Endothelial cell (in vitro differentiated cells): ENCODE results near the gene TNFRSF4. TPM values are rescaled to one million over a fixed set of nuclear protein-coding genes. Genes with fewer than 3 reads are reported as not detected.

ENCODE experiments used
- DNase-seq: peaks from one replicate; pipeline ENCODE4 v3.0.0; 2021; ENCODE audit warnings: low spot score
- H3K27ac Mint-ChIP-seq: one replicate; pipeline ENCODE4 v1.8.0; 2021; ENCODE audit warnings: mixed read lengths, inconsistent platforms; ENCODE audit not compliant: unreplicated experiment
- H3K27me3 Mint-ChIP-seq: one replicate; pipeline ENCODE4 v1.8.0; 2021; ENCODE audit warnings: mild to moderate bottlenecking, moderate library complexity, mixed read lengths, inconsistent platforms; ENCODE audit not compliant: unreplicated experiment
- H3K36me3 Mint-ChIP-seq: one replicate; pipeline ENCODE4 v1.8.0; 2021; ENCODE audit warnings: mild to moderate bottlenecking, low read depth, mixed read lengths, inconsistent platforms; ENCODE audit not compliant: unreplicated experiment
- H3K4me1 Mint-ChIP-seq: one replicate; pipeline ENCODE4 v1.8.0; 2021; ENCODE audit warnings: mild to moderate bottlenecking, mixed read lengths, inconsistent platforms; ENCODE audit not compliant: unreplicated experiment
- H3K4me3 Mint-ChIP-seq: one replicate; pipeline ENCODE4 v1.8.0; 2021; ENCODE audit warnings: mild to moderate bottlenecking, mixed read lengths, inconsistent platforms; ENCODE audit not compliant: unreplicated experiment
- H3K9me3 Mint-ChIP-seq: one replicate; pipeline ENCODE4 v1.8.0; 2021; ENCODE audit warnings: mixed read lengths, inconsistent platforms; ENCODE audit not compliant: unreplicated experiment
- total RNA-seq: library from RNA; stranded (reverse); fragmentation: NEBNext Ultra II Directional; extraction: Animal tissue kit (Norgen Biotek cat#: 25700); gene quantifications from one replicate; pipeline ENCODE4 v1.2.1, GENCODE V29; 2021; ENCODE audit not compliant: unreplicated experiment
- TF ChIP-seq, protein P1 (sequence below): fragments of 200-600 bp; sonication (generic); IDR thresholded peaks from one replicate; pipeline ENCODE4 v1.5.0; 2021; ENCODE audit warnings: antibody characterized with exemption; ENCODE audit not compliant: unreplicated experiment

The TNFRSF4 gene
- total RNA-seq, 1 donor from 2014 or later: 0.80 TPM

DNA sequence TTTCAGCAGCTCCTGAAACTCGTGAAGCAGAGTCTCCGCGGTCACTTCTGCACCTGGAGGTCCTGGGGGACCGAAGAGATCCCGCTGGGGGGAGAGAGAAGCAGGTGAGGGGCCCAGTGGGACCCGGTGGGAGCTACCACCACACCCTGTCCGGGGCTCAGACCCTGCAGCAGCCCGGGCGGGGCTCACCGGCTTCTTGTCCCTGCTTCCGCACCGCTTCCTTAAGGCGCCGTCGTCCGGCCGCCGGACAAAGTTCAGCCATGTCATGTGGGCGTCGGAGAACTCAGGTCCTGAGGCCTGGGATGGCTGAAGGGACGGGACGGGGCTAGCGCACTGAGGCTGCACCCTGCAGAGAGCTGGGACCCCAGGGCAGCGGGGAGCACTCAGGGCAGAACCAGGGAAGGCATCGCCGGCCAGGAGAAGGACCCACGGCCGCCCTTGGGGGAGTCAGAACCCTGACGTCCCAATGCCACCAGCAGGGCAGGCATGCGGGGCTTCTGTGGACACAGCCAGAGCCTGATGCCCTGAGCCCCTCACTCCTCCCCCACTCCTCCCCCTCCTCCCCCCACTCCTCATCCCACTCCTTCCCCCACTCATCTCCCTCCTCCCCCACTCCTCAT lies 30.3 kb upstream of the TNFRSF4 start:
- DNase-seq: no peak
- Mint-ChIP-seq H3K4me3 (no peak overlapping the region), H3K9me3 (no peaks in the 10 kb centered on the region), H3K36me3 (no peaks in the 10 kb centered on the region), H3K27ac (no peak overlapping the region), H3K27me3 (peaks cover 2% of the 10 kb centered on the region), H3K4me1 (no peaks in the 10 kb centered on the region)
- TF ChIP-seq, protein P1, sequence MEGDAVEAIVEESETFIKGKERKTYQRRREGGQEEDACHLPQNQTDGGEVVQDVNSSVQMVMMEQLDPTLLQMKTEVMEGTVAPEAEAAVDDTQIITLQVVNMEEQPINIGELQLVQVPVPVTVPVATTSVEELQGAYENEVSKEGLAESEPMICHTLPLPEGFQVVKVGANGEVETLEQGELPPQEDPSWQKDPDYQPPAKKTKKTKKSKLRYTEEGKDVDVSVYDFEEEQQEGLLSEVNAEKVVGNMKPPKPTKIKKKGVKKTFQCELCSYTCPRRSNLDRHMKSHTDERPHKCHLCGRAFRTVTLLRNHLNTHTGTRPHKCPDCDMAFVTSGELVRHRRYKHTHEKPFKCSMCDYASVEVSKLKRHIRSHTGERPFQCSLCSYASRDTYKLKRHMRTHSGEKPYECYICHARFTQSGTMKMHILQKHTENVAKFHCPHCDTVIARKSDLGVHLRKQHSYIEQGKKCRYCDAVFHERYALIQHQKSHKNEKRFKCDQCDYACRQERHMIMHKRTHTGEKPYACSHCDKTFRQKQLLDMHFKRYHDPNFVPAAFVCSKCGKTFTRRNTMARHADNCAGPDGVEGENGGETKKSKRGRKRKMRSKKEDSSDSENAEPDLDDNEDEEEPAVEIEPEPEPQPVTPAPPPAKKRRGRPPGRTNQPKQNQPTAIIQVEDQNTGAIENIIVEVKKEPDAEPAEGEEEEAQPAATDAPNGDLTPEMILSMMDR: no peak

DNA sequence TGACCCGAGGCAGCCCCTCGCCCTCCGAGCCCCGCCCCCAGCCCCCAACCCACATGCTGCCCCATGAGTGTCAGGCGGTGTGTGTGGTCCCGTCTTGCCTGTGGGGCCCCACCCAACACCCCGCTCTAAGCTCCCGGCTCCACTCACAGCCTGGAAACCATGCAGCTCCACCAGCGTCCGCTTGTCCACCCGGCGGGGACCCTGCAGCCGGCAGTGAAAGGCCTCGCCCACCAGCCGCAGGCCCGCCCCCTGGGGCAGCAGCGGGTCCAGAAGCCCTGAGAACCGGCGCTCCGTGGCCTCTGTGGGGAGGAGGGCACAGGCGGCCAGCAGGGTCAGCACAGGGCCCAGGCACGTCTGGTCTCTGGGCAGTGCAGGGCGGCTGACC lies 29.8 kb upstream of the TNFRSF4 start:
- TF ChIP-seq, protein P1: no peak
- Mint-ChIP-seq H3K4me3 (no peak overlapping the region), H3K9me3 (no peaks in the 10 kb centered on the region), H3K36me3 (no peaks in the 10 kb centered on the region), H3K27me3 (peaks cover 2% of the 10 kb centered on the region), H3K4me1 (no peaks in the 10 kb centered on the region), H3K27ac (no peak overlapping the region)
- no peak for DNase-seq

DNA sequence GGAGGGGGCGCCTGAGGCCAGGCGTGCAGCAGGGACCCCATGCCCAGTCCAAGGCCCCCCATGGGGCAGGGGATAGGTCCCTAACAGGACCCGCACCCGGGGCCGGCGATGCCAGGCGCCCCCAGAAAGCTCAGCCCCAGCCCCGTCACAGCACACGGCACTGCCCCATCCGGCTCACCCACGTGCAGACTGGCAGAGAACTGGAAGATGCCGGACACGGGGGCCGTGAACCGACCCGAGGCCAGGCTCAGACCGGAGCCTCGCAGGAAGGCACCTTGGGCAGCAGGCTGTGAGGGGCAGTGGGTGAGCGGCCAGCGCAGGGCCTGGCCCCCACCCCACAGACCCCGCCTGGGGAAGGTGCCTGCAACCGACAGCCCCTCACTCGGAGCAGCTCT lies 29.3 kb upstream of the TNFRSF4 start:
- no peaks in the 10 kb centered on the region for H3K4me1 Mint-ChIP-seq
- no peak overlapping the region for H3K4me3 Mint-ChIP-seq
- TF ChIP-seq, protein P1: no peak

DNA sequence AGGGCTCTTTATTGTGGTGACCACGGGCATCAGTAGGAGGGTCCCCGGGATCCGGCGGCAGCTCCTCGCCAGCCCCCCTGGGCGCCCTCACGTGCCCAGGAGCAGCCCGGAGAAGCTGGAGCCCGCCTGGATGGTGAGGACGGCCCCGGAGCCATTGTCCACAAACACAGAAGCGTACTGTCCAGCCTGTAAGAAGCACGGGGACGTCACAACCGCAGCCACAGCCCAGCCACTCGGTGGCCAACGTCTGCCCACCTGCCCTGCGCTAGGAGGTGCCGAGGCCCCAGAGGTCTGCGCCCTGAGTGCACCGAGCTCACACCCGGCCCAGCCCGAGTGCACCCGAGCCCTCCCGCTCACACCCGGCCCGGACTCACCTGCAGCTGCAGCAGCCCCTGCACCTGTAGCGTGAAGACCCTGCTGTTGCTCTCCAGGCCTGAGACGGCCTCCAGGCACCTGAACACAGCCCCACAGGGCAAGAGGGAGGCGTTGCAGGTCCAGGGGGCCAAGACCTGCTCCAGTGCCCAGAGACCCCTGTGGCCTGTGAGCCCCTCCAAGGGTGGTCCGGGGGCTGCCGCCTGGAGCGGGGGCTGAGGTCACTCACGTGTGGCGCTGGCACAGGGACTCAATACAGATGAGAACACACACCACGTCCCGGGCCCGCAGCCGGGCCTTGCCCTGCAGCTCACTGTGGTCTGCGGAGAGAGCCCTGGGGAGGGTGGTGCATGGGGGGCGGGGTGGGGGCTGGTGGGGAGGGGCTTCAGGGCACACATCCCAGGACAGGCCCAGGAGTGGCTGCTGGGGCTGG lies 28.7 kb upstream of the TNFRSF4 start:
- TF ChIP-seq, protein P1: no peak
- Mint-ChIP-seq H3K4me1 (no peaks in the 10 kb centered on the region), H3K36me3 (no peaks in the 10 kb centered on the region), H3K9me3 (no peaks in the 10 kb centered on the region), H3K27me3 (peaks cover 2% of the 10 kb centered on the region), H3K27ac (no peak overlapping the region), H3K4me3 (no peak overlapping the region)
- DNase-seq: no peak

More for the DNA sequence above, 29.3 kb upstream of the TNFRSF4 start:
- H3K36me3 Mint-ChIP-seq: no peaks in the 10 kb centered on the region
- H3K9me3 Mint-ChIP-seq: no peaks in the 10 kb centered on the region
- peaks cover 2% of the 10 kb centered on the region for H3K27me3 Mint-ChIP-seq
- H3K27ac Mint-ChIP-seq: no peak overlapping the region
- no peak for DNase-seq

DNA sequence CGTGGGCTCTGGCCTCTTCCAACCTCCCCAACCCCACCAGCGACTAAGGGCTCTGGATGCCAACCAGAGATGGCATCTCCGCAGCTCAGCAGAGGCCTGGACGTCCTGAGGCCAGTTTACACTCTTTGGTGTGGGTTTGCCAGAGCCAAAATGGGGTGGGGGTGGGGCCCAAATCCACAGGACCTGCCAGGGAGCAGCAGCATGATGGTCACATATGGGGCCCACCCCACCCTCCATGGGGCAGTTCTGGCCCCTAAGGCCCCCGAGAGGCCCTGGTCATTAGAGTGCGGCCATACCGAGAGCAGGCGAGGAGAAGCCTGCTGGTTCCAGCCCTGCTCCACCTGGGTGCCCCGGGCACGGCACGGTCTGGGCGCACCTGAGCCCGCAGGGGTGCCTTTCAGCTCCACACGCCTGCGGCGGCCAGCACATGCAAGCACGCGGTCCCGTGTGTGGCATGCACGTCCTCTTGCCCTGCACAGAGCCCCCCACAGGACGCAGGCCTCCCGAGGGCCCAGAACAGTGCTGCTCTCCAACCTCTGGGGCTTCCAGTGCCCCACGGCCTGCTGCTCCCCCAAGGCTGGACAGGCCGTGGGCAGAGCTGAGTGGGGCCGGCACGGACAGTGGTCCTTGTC lies 27.8 kb upstream of the TNFRSF4 start:
- Mint-ChIP-seq H3K36me3 (no peaks in the 10 kb centered on the region), H3K4me1 (no peaks in the 10 kb centered on the region), H3K4me3 (no peak overlapping the region), H3K27me3 (peaks cover 2% of the 10 kb centered on the region), H3K27ac (no peak overlapping the region), H3K9me3 (no peaks in the 10 kb centered on the region)
- TF ChIP-seq, protein P1: no peak
- no peak for DNase-seq
